ENCODE measurements around the gene CLEC16A. TPM values are rescaled to one million over a fixed set of nuclear protein-coding genes. Genes with fewer than 3 reads are reported as not detected.

CLEC16A gene
- total RNA-seq, 1 experiment from 2014 or later, result 12.7 TPM

DNA sequence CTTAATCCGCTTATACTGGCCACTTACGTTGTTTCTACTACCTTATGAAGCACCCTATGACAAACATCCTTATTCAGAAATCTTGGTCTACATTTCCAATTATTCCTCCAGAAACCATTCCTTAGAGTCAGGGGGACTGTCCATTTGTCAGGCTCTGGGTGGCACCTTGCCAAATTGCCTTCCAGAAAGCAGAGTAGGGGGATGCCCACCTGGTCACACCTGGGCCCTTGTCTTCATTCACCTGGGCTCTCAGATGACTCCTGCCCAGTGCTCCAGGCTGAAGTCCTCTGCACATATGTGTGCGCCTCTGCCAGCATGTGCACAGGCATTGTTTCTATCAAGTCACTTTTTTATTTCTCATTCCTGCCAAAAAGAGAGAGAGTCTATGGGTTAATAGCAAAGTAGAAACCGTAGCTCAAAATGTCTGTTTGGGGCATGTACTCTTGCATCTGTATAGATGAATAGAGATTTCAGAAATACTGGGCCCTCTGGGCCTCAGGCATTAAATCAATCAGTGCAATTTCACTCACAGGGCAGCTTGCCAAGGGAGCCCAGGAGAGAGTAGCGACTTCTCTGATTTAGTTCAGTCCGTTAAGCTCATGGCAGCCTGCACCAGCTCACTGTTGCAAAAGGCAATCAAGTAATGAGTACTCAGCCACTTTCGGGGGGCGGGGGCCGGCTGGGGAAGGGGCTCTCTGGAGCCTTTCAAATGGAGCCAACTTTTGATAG is 207.0 kb downstream of the CLEC16A start:
- DNase-seq (ENCODE audit: low spot score), result no peak

DNA sequence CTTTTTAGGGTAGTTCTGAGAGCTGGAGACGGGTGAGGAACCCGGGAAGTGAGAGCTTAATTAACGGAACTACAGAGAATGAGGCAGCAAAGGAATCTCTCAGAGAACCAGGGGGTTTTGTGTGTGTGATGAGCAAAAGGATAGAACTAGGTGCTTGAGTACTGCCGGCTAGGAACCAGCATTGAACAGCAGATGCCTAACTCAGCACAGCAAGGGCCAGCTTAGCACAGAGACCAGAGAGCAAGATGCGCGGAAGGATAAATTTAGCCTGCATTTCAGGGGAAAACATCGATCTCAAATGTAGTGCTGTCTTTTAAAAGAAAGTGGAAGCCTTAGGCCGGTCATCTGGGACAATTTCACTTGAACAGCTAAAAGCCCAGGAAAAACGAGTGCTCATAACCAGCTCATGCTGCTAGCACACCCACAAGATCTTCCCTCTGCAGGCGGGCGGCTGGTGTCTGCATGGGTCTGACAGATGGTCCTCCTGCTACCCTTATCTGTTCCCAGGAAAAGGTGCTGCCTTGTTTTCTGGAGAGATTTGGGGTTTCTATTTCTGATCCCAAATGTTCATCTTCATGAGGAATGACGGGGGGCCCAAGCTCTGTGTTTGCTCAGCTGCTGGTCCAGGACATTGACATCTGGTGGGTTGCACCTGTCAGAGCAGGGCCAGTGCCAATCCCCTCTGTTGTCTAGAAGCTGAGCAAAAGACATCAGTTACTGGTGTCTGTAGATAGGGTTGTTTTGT is 207.7 kb downstream of the CLEC16A start:
- no peak for DNase-seq (ENCODE audit: low spot score)

DNA sequence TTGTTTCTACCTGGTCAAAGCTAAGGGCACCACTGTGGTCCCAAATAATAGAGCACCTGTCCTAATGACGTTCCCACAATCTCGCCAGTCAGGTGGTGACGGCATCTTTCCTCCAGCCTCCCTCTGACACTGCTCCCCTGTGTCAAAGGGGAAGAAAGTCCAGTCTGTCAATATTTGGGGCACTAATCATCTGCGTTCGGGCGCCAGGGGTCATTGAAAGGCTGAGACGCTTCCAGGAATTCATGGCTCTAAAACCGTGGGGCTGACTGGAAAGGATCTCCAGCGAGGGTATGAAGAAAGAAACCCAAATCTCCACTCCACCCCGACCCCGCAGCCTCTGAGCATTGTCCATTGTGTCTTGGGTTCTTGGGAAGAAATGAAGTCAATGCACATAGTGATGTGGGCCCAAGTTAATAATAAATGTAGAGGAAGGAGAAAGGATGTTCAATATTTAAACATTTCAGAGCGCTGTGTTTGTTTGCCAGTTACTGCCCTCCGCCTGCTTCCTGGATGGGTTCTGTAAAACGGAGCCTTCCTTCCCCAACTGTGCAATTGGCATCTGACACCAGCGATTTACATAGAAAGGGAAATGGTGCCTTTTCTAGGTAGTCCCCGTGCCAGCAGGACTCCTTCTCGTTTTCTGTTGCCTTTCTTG is 208.4 kb downstream of the CLEC16A start:
- DNase-seq (ENCODE audit: low spot score), result no peak

DNA sequence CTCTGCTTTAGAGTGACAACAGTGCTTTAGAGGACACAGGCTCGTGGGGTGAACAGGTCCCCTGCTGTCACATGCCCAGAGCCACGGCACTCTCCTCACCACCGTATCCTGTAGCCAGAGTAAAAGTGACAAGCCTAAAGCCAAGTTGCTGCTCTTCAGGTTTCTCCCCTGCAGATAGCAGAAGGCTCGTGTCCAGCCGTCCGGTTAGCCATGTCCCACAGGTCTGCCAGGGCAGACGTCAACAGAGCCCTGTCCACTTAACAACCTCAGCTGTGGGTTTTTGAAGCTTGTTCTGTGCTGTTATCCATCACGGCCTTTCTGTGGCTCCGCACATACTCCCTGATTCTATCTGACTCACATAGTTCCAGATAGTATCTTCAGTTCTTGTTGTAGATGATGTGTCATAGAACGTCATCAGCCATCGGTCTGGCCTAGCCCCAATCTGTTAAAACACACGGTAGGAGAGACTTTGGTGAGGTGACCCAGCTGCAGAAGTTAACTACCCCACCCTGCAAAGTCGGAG is 211.0 kb downstream of the CLEC16A start:
- no peak for DNase-seq (ENCODE audit: low spot score)

DNA sequence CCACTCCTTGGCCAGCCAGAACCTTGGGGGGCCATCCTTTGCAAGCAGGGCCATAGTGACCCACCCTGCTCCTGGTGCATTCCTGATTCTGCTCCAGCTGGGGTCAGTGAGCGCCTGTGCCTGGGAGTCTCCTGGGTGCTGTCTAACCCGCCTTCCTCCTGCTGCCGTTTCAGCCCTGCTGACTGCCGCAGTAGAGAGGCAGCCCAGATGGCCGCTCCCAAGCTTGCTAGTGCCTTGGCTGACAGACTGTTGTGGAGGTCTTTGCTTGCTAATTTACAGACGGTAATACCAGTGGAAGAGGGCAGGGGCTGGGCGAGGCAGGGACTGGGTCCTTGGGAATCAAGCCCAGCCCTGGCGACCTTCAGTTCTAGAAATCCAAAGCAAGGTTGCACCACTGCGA is 212.0 kb downstream of the CLEC16A start:
- no peak for DNase-seq (ENCODE audit: low spot score)

DNA sequence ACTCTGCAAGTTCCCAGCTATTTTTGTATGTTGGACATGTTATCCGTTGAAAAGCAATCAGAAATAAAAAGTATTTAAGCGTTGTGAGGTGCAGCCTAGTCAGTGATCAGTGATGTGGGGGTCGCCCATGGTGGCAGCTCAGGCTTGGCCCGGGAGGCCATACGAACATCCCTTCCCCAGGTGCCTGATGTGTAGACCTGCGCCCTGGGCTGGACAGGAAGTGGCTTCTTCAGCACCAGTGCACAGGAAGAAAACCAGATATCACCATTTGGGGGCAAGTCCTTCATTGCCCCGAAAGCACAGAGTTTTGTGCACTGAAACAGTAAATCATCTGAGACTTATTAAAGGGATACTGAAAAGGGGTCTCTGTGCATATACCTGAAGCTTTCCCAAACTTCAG is 212.8 kb downstream of the CLEC16A start:
- DNase-seq (ENCODE audit: low spot score), result no peak

DNA sequence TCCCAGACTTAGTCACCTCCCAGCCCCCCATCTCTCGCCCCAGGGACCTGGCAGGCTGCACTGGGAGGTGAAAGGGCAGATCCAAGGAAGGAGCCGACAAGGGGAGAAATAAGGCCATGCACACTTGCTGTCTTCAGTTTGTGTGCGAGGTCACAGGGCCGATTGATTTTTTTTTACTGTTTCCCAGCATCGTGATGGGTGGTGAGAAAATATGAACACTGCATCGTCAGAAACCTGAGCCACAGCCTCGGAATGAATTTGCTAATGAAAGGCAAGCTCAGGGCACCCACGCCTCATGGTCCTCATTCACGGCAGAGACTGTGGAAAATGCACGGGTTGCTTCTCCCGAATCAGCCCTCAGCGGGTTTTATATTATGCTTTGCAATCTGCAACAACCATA is 213.7 kb downstream of the CLEC16A start:
- no peak for DNase-seq (ENCODE audit: low spot score)

DNA sequence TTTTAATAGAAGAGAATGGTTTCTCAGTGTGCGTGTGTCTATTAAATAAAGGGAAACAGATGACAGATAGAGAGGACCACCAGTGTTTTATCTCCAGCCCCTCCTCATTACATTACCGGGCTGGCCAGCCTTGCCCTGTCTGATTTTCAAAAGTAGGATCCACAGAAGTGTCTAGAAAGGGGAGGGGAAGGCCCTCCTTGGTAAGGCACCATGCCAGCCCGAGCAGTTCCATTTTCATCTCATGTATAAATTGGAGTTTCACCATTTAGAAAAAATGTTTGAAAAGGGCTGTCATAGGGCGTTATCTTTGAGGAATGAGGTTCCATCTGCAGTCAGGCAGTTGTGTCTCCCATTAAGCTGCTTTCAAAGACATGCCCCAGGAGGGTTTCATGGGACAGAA is 214.9 kb downstream of the CLEC16A start:
- no peak for DNase-seq (ENCODE audit: low spot score)

DNA sequence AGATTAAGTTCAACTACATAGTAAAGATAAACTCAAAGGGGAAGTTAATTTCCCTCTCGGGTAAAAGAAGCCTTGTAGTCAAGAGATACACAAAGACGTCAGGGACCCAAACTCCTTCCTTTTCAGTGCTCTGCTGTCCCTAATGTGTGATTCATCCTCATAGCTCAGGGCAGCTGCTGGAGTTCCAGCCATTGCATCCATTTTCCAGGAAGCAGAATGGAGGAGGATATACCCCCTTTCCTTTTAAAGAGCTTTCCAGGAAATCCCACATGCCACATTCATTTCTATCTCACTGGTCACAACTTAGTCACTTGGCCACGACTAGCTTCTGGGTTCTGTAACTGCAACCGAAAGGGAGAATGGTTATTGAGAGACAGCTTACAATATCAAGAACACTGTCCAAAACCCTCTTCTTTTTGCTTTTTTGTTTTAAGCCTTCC is 216.3 kb downstream of the CLEC16A start:
- no peak for DNase-seq (ENCODE audit: low spot score)

DNA sequence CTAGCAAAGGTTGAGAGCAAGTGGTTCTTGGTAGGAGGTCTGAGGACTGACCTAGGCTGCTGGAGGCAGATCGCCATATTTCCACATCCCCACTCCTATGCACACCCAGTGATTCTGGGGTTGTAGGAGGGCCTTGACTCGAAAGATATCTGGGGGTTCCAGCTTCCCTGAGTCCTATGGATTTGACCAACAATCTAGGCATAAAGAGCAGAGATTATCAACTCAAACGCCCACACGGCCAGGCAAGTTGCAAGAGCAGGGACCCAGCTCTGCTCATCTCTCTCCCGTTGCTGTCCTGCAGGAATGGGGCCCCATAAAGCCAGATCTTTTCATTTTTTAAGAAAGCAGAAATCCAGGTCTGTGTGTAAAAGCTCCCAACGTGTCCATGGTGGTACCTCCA is 217.1 kb downstream of the CLEC16A start:
- no peak for DNase-seq (ENCODE audit: low spot score)

DNA sequence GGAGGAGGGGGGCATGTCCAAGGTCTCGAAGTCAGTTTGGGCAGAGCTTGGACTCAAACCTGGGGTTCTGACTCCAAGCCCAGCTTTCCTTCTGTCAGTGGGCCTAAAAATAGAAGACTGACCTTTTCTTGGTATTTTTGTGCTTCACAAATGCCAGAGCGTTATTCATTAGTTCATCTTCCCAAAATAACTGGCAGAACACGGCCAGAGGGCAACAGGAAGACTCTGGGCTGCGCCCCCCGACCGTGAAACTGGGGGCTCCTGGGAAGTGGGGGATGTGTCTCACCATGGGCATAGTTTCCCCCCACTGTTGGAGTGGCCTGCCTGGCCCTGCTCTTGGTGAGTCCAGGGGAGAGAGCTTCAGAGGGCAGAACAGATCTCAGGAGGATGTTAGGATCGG is 217.6 kb downstream of the CLEC16A start:
- DNase-seq (ENCODE audit: low spot score), result no peak

DNA sequence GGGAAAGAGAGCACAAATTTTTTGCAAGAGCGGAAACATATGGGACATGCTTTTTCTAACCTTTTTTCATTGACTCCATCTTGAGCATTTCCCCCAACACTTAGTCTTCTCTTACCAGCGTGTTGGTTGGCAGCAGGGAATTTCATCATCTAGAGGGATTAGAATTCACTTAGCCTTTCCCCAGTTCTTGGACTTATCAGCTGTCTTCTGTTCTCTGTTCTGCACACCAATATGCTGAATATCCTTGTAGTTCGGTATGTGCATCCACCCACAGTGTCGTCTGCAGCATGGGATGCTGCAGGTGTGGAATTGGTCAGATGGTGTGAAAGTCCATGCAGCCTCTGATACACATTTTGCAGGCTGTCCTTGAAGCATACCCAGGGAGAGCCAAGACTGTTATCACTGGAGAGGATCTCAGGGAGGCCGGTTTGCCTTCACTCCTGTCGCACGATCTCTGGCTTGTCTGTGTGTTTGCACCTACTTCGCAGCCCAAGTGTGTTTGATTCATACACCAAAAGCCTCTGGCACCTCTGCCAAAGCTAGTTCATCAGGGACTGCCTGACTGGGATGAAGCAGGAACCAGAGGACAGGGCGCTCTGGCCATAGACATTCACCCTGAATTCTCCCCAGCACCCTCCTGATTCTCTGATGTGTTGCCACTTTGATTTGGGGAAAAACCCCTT is 218.4 kb downstream of the CLEC16A start:
- DNase-seq (ENCODE audit: low spot score), result no peak

DNA sequence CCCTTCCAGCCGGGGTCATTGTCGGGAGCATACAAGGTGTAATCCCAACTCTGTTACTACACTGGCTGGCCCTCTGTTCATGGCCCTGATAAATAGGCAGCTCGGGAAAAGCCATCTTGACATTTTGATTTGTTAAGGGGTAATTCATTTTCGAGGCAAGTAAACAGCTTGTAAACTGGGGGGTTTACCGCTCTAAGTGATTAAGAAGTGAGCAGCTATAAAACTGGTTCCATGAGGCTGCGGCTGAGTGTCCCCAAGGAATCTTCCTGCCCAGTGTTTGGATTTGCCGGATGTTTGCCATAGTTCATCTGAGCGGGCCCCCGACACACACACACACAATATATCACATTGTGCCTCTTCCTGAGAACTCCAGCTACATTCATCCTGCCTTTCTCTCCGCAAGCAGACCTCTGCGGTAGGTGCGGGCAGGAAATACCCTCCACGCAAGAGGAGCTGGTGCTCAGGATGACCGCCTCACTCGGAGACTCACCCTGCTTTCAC is 219.4 kb downstream of the CLEC16A start:
- DNase-seq (ENCODE audit: low spot score), result no peak

DNA sequence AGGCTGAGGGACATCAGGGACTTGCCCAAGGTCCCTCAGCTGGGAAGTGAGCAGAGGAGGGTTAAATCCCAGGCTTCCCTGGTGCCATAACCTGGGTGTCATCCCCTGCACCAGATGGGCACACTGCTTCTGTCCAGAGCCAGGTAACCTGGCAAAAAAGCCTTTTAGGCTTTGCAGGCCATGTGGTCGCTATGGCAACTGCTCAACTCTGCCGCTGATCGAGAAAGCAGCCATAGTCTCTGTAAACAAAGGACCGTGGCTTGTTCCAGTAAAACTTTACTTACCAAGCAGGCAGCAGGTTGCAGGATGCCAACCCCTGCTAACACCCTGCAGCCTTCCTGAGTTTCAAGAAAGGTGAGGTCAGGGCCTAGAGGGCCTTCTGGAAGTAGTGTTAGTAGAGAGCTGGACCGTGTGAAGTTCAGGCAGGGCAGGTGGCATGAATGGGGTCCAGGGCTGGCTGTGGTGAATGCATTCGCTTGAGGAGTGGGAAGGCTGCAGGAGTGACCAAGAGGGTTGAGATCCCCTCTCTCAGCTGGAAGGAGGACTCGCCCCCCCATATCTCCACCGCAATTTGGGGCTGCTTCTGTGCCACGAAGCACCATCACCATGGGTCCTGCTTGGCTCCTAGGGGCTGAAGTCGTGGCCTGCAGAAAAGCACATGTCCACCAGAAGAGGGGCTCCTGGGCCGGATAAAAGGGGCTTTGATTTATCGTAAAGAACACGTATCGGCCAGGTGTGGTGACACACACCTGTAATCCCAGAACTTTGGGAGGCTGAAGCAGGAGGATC is 220.3 kb downstream of the CLEC16A start:
- DNase-seq (ENCODE audit: low spot score), result no peak

DNA sequence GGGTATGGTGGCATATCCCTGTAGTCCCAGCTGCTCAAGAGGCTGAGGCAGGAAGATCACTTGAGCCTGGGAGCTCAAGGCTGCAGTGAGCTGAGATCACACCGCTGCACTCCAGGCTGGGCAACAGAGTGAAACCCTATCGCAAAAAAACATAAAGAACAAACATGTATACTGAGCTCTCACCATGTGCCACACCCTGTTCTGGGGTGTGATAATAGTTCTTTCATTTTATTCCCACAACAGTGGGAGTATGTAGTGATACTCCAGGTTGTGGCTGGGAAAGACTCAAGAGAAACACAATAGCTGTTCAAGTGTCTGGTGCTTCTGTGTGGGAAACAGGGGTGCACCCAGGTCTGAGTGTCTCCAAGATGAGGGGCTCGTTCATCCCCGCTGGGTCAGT is 221.0 kb downstream of the CLEC16A start:
- DNase-seq (ENCODE audit: low spot score), result no peak

DNA sequence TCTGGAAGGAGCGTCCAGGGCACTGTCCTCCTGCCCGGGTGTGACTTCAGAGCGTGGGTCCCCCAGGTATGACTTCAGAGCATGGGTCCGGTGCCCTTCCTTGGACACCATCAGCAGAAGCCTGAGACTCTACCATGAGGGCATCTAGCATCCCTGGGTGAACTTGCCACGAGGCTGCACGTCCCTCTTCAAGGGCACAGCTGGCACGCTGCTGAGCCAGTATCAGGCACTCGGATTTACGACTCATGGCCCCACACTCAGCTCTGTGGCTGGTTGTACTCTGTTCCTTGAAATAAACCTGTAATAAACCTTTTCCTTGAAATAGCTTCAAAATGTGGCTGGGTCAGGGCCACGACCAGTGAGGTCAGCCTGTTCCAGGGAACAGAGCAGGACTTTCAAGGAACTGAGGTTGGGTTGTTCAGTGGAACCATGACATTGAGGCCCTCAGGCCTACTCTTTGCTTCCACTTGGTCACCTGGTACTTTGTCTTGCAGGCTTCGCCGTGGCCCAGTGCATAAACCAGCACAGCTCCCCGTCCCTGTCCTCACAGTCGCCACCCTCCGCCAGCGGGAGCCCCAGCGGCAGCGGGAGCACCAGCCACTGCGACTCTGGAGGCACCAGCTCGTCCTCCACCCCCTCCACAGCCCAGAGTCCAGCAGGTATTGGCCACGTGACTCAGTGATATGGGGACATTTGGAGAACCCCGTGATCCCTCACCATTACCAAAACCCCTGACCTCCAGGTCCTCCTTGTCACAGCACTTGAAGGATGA is 221.7 kb downstream of the CLEC16A start:
- no peak for DNase-seq (ENCODE audit: low spot score)

DNA sequence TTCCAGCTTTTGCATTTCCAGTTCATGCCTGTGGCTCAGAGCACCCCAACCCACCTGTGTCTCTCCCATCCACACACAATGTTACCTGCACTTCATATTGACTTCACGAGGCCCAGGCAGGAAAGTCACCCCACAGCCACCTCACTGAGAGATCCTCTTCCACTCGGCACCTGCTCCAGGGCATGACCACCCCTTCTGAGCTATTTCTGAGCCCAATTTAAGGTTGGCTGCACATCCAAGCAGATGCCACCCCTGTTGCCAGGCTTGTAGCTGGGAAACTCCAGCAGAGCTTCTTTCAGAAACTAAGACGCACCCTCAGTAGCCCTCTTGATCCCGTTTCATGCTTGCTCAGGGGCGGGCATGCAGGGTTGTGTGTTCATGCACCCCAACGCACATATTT is 223.2 kb downstream of the CLEC16A start:
- DNase-seq (ENCODE audit: low spot score), result no peak

DNA sequence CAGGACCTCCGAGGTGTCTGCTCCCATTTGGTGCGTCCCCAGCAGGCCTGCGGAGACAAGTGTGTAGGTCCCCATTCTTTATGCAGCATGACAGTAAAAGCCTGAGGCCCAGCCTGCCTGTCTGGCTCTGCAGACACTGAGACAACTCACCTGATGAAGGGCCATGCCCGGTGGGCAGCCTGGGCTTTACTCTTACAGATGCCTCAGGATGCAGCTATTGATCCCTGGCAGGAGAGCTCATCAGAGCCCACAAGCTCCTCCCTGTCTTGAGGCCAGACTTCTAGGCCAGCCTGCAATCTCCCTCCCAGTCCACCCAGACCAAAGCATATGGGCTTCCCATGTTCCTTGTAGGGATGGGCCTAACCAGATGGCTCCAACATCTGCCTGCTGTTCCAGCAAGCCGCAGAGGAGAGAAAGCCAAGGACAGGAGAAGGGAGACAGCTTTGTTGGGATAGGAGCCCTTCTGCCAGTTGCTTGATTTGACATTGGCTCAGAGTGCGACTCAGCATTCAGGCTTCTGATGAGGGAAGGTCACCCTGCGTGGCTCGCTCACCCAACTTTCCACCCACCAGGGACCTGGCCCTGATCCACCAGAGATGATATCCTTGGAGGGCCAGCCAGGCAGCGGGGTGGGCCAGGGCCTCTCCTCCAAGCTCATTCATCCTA is 224.2 kb downstream of the CLEC16A start:
- no peak for DNase-seq (ENCODE audit: low spot score)

DNA sequence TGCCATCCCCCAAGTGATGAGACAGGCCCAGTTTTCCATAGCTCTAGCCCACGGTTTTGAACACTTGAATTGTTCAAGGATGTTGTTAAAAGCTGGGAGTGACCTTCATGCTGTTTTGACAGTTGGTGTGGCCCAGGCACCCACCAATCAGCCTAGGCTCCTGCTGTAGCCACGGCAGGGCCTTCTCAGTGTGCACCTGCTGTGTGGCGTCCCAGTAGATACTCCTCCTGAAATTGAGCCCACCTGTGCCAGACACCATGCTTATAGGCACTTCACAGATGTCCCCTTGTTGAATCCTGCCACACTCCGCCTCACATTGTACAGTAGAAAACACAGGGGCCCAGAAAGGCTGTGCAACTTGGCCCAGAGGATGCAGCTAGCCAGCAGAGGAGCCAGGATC is 225.3 kb downstream of the CLEC16A start:
- no peak for DNase-seq (ENCODE audit: low spot score)

DNA sequence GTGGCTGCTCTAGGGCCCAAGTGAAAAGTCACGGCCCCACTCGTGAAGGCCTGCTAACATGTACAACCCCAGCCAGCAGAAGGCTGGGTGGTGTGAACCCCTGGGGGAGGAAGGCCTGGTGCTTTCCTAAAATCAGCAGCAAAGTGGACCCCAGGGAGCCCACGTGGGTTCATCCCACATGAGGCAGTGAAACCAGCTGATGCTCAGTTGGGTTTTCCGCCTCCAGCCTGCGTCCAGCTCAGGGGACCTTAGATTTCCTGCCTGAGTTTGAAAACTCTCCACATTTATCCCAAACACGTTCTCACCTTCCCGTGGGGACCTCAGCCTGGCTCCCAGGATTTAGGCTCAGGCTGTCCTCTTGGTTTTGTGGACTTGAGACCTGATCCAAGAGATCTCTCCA is 225.8 kb downstream of the CLEC16A start:
- no peak for DNase-seq (ENCODE audit: low spot score)

All from HT-29 (cell line).